Measurements from ENCODE around the gene LKAAEAR1.

Gene LKAAEAR1

DNA sequence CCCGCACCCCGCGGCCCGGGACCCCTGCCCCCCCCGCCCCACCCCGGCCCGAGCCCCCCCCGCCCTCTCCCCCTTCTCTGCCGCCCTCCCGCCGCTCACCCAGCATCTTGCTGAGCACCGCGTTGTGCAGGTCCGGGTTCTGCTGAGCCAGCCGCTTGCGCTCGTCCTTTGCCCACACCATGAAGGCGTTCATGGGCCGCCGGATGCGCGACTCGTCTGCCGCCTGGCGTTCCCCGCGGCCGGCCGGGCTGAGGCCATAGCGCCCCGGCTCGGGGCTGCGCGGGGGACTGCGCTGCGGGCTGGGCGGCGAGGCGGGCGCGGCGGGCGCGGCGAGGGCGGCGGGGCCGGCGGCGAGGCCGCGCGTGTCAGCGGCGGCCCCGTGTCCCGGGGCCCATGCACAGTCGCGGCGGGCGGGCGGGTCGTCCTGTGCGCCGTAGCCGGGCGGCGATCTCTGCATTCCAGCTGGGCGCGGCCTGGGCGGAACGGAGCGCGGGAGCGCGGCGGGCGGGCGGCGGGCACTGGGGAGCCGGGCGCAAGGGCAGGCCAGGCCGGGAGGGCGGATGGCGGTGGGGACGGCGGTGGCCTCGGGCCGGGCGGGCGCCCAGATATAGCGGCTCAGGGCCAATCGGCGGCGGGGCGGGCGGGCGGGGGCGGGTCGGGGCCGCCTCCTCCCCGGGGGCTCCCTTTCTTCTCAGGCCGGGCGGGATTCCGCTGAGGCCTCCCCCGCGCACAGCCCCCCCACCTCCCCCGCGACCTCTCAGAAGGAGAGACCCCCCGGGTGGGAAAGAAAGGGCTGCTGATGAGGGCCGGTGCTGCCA lies 34.9 kb downstream of the LKAAEAR1 start, which contains the start of gene SOX18:
SOX18 (minus strand) TSS at position 580 of the 818 bp plus-strand sequence; CDS start at position 457, 123 bp downstream.
- DNase-seq: peak in 1 of 2 donors; percentile 60

DNA sequence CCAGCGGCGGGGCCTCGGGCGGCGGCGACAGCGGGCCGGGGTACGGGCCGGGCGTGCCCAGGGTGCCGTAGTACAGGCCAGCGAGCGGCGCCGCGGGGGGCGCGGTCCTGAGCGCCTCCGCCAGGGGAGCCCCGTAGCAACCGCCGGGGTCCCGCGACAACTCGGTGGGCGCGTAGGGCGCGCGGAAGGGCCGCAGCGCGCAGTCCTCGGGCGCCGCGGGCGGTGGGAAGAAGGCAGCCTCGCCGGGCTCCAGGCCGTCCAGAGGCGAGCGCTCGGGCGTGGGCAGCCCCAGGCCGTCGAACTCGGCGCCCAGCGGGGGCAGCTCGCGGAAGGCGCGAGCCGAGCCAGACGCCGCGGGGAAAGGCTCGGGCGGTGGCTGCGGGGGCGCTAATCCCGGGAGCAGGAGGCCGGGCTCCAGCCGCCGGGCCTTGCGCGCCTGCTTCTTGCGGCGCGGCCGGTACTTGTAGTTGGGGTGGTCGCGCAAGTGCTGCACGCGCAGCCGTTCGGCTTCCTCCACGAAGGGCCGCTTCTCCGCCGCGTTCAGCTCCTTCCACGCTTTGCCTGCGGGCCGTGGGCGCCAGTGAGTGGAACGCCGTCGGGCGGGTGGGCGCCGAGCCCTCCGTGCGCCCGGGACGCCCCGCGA lies 35.7 kb downstream of the LKAAEAR1 start:
- no peak for DNase-seq

DNA sequence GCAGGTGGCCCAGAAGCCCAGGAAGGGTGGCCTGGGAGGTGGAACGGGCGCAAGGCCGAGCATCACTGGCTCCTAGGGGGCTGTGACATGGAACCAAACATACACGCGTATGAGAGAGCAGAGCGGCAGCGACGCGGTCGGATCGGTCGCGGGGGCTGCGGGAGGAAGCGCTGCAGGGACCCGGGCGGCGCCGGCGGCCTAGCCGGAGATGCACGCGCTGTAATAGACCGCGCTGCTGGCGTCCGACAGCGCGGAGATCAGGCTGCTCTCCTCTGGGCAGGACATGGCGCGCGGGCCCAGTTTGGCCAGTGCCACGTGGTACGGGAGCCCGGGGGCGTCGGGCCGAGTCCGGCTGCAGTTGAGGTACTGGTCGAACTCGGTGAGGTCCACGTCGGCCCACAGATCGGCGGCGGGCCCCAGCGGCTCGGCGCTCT lies 36.2 kb downstream of the LKAAEAR1 start:
- no peak for DNase-seq

DNA sequence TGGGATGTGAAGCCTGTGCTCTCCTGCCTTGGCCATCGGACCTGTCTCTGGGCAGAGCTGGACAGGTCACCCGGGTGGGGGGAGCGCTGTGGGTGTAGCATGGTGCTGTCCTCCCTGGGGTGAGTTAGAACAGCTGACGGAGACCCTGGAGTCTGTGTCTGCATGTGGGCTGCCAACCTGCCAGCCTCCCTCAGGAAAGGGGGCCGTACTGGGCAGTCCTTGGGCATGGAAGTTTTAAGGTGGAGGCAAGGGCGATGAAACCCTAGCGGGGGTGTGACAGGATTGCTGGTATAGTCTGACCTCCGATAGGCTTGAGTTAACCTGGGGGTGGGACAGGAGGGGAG lies 37.2 kb downstream of the LKAAEAR1 start:
- DNase-seq: no peak

DNA sequence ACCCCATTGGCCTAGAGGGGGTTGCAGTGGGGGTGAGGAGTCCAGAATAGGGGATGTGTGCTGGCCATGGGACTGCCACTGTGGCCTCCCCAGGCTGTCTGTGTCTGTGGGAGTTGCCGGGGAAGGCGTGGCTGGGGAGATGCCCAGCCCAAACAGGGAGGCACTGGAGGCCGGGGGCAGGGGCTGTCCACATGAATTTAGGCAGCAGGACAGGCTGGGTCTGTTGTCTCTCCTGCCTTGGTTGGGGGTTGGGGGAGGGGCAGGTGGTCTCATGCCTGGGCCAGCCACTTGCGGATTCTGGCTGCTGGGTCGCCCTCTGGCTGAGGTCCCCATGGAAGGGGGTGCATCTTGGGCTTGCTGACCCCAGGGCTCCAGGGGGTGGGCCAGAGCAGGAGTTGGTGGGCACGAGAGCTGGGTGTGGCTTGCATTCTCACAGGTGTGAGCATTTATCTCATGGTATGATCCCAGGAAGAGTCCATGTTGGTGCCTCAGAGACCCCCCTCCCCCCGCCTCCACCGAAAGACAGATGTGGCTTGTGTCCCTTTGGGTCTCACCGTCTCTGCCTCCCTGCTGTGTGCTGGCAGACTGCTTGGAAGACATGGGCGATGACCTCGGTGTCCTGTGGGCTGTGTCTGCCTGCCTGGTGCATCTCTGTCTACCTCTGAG lies 38.7 kb downstream of the LKAAEAR1 start:
- no peak for DNase-seq

DNA sequence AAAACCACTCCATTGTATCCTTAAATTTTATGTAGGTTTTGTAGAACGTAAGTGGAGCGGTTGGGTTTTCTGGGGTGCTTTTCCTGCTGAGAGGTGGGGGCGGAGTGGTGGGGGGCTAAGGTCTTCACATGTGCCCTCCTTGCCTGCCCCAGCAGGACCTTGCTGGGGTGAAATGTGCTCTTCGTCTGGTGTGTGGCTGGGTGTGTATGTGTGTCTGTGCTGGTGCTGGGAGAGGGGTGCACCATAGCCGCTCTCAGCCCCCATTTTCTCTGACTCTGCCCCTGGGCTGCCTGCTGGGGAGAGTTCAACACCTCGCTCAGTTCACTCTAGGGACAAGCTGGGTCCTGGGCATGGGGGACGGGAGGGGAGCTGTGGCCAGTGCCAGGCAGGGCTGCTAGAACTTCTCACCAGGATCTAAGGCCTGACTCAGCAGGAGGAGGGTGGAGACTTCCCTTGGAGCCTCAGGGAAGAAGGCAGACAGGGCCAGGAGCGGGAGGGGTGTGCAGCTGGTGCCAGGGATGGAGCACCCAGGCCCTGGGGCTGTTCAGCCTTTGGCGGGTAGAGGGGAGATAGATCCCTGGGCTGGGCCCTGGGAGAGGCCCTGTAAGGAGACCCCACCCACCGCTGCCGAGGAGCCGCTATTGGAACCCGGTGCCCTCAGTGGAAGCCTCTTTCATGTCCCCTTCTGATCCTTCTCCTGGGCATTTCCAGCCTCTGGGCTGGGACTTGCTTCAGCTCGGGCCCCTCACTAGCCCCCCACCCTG lies 39.5 kb downstream of the LKAAEAR1 start:
- no peak for DNase-seq

DNA sequence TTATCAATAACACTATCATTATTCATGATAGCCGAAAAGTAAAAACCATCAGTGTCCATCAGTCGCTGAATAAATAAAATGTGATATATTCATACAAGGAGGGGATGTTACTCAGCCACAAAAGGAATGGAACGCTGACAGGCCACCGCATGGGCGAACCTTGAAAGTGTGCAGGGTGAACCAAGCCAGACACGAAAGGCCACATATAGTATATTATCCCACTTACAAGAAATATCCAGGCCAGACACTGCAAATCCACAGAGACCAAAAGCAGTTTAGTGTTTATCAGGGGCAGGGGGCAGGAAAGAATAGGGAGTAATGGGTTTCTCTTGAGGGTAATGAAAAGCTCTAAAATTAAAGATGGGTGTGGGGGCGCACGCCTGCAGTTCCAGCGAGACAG lies 40.4 kb downstream of the LKAAEAR1 start:
- no peak for DNase-seq

DNA sequence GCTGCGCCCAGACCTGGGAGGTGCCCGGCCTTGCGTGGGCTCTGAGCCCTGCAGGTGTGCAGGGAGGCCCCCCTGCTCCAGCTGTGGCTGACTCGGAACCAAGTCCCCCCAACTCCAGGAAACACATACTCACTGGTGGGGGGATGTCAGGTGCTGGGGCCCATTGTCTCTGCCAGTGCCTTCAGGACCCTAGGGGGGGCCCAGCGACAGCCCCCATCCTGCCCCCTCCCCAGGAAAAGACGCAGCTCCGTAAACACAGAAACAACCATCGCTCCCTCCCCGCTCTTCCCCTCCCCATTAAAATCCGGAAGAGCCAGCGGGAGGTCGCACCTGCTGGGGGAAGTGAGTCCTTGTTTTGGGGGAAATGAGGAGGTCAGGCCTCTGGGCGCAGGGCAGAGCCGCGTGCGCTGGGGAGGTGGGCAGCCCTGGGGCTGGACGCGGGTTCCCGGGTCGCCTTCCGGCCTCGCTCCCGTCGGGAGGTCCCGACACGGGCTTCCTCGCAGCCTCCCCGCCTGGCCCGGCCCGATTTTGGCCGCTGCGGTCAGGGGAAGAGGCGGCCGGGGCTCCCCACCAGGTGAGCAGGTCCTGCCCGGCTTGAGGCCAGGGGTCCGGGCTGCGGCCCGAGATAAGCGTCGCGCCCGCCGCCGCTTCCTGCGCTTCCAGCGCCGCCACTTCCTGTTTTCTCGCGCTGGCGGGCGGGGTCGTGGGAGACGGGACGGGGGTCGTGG lies 42.0 kb downstream of the LKAAEAR1 start:
- DNase-seq: peak in 1 of 2 donors; percentile 41

DNA sequence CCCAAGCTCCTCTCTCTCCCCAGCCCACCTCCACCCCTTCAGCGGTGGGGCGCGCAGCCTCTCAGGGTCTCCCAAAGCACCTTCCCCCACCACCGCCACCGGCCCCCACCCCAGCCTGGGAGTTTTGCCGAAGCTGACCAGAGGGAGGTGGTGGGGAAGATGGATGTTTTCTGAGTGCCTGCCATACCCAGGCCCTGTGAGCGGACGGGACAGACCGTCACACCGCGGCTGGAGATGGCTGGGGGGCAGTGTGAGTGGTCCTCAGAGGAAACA lies 42.5 kb downstream of the LKAAEAR1 start:
- DNase-seq: no peak

DNA sequence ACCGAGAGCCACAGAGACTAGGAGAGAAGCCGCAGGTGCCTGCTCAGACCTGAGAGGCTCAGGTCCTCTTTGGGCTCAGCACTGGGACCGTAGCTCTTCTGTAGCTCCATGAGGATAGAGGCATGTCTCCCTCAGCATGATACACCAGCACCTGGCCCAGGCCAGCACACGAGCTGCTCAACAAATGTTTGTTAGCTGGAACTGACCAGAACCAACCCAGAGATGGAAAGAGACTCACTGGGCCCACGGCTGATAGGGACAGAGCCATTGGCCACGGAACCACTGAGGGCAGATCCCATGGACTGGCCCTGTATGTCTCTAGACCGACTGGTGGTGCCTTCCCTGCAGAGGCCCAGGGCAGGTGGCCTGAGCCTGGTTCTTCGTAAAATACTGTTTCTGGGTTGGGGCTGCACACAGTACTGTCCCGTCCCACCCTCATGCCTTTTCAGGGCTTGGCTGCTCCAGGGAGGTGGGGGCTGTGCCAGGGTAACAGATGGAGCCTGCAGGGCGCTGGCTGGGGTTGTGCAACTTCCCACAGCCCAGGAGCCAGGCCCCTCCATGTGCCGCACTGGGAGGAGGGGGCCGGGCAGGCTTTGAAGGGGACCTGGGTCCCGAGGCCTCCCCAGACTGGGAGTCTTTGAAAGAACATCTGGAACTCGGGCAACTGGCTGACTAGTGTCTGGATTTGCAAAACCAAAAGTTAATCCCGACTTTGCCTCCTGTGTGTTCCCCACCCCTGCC lies 43.0 kb downstream of the LKAAEAR1 start:
- no peak for DNase-seq

DNA sequence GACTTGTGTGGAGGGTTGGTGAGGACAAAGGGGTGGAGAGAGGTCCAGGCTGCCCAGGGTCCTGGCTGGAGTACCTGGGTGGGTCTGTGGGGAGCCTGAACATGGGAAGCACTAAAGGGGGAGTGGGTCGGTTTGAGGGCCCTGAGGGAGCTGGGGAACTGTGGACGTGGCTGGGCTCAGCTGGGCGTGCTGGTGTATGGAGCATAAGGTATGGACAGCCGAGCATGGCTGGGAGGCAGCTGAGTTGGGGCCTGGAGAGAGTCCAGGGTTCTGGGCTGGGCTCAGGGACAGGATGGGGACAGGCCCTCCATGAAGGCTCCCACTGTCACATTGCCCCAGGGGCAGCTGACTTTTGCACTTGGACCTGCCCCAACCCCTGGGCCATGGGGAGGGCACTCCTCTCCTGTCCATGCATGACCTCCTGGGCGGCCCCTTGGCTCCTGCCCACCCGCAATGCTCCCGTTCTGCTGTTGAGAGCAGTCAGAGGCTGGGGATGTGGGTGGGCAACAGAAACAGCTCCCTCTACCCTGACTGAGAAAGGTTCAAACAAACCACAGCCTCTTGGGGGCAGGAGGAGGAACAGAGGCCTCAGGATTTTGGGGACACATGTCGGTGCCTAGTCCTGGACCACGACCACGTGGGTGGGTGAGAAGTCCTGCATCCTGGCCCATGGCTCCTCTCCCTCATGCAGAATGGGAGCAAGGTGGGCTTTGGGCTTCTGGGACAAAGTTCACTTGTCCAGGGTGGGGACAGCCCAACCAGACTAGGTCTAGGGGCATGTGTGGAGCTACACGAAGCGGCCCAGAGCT lies 43.8 kb downstream of the LKAAEAR1 start:
- no peak for DNase-seq

DNA sequence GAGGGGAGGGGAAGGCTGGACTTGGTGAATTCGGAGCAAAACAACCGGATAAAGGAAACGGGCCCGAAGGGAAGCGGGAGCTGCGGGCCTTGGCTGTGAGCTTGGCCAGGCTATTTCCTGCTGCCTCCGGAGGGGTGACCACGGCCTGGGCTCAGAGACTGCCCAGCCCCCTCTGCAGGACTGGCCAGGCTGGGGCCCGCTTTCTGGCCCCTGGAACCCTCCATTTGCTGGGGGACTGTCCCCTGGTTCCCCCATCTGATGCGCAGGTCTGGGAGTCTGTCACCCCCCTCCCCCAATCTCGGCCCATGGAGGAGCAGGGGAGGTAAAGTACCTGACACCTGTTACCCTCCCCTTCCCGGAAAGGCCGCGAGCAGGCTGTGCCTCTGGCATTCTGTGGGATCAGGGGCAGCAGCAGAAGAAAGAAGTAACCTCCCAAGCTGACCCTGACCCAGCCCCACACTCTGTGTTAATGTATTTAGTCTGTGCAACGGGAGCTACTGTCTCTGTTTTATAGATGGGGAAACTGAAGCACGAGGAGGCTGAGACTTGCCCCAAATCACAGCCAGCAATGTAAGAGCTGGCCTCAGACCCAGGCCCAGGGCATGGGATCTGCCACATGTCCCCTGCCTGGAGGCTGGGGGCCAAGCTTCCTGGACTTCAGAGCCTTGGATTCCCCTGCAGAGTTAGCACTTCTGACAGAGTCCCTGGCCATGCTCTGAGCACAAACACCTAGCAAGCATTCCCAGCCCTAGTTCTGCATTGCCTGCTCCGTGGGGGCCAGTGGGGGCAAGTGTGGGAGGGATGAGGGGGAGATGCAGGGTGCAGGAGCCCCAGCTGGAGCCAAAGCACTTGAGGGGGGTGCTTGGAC lies 44.7 kb downstream of the LKAAEAR1 start:
- DNase-seq: no peak

DNA sequence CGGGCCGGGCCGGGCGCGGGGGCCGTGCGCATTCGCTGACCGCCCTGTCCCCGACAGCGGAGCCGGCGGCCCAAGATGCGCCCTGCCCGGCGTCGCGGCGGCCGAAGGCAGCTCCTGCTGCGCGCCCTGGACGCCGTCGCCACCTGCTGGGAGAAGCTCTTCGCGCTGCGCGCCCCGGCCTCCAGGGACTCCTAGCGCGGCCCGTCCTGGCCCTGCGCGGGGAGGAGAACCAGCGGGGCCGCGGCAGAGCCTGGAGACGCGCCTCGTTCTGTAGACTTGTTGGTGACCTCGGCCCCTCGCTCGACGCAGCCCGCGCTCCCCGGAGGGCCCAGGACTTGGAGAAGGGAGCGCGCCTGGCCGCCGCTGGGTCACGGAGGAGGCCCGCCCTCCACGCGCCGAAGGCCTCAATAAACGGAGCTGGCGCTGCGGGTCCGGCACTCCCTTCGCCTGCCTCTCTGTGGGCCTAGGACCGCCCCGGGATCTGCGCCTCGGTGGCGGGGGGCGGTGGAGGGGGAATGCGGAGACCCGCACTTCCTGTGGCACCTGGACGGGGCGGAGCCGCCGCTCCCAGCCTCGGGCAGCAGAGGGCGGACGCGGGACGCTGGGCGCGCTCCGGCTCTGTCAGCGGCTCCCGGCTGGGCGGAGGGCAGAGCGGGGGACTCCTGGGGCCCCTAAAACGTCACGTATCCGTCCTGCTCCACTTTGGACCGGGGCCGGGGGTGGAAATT lies 45.5 kb downstream of the LKAAEAR1 start:
- peak; percentile 80 to 85 for DNase-seq

DNA sequence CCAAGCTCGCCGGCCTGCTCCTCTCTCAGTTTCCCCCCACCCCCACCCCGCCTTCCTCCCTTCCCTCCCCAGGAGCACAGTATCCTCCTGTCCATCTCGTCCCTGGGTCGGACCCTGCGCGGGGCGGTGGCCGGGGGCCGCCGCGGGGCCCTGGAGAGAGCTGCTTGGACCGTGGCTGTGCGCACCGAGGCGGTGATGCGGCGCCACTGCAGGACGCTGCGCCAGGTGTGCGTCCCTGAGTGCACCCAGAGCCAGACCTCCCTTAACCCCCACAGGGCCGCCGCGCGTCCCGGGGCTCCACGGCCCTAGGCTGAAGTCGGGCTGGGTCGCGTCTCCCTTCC lies 46.0 kb downstream of the LKAAEAR1 start:
- DNase-seq: no peak

DNA sequence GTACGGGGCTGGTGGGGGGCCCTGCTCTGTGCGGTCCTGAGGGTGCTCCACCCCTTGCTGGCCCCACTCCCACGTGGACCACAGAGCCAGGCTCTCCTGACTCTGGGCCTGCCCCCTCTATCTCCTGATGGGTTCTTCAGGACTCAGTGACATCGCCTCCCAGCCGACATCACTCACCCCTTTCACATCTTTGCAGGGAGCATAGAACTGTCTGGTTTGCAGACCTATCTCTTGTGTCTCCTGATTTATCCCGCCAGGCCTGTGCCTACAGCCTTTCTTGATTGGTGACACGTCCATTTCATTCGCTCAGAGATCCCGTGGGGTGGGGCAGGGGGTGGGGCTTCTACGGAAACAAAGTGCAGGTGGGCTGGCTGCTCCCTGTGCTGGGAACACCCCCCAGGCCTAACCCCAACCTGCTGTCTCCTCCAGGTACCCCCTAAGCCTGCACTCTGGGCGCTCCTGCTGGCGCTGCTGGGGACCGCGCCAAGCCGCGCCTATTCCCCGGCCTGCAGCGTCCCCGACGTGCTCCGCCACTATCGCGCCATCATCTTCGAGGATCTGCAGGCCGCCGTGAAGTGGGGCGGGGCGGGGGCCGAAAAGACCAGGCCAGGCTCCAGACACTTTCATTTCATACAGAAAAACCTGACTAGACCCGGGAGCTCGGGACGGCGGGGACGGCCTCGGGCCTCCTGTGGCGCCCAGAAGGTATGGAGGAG lies 46.5 kb downstream of the LKAAEAR1 start:
- no peak for DNase-seq

DNA sequence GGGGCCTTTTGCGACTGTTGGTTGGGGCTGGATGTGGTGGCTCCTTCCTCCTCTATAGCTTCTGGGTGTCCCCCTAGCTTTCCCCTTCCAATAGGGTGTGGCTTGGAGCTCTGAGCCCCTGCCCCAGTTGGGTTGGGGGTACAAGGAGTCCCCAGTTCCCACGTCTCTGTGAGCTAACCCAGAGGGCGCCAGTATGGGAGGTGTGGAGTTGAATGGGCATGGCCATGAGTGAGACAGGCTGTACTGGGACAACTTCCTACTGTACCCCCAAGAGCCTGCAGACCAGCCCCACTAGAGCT lies 47.0 kb downstream of the LKAAEAR1 start:
- no peak for DNase-seq

DNA sequence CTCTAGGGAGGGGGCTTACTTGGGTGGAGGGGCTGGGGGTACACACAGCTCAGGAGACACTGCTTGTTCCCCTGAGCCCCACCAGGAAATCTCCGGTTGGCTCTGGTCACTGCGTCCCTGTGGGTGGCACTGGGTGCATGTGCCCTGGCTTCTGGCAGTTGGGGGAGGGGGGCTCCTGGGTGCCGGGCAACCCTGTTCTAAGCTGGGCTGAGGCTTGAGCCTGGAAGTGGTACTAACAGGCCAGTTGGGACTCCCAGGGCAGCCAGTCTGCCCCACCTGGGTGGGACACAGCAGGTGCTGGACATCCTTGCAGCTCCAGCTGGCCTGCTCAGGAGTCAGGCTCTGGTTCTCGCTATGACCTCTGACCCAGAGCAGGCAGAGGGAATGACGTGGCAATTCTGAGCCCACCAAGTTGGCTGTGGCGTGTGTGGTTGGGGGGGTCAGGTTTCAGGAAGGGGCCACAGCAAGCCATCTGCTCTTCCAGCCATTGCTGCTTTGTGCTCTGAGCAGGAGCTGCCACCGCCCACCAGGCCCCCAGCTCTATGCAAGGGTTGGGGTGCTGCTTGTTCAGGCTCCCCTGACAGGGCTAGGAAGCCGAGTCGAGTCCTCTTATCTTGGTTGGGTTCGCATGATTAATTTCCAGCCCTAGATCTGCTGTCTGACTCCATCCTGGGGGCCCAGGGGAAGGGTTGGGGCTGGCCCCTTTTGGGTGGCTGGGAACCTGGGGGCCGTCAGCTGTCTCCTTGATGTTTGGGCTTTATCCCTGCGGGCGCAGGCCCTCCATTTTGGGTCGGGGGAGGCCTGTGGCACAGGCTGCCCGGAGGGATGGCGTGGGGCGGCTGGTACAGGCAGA lies 47.6 kb downstream of the LKAAEAR1 start:
- DNase-seq: no peak

DNA sequence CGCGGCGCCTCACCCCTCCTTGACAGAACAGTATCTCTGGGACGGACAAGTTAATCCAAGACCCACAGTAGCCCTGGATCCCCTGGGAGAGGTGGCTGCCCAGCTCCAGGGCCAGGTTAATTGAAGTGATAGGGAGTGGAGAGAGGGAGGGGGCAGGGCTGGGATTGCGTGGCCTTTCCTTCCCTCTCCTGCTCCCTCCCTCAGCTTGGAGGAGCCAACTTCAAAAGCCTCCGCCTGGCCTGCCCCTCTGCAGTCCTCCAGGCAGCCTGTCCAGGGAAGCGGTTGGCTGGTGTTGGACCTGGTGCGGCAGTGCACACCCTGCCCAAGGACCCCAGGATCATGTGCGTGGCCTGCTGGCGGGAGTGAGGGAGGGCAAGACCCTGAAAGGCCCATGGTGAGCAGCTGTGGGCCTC lies 48.3 kb downstream of the LKAAEAR1 start, which contains the start of gene C20orf204:
C20orf204 (plus strand) TSS at position 250 of the 413 bp plus-strand sequence; CDS start at position 392, 142 bp downstream.
- no peak for DNase-seq

Data from stimulated activated CD4-positive, alpha-beta T cell treated with anti-CD3 and anti-CD28 coated beads, Interleukin-2, amount 100 ng/mL, for 24 hours (primary cell).